HG02642 (cell line): Measurements from ENCODE around the gene NDST1.
"Not testable (repeated sequence)": the region's sequence is repeated elsewhere in the genome, so short reads cannot be mapped to it uniquely, and the experiment has no call there.

Experiments
- ATAC-seq: cut with Tn5 transposase; IDR thresholded peaks from one replicate; pipeline ENCODE4 v1.9.1; 2021; ENCODE audit warnings: mild to moderate bottlenecking; ENCODE audit not compliant: unreplicated experiment, poor library complexity

NDST1 gene

GRCh38 chr5:150507474-150508276 lies at the start of gene NDST1:
Gene NDST1 (plus strand): TSS chr5:150508131. CDS start chr5:150521255, 13,124 bp downstream.
- ATAC-seq, result no peak

- ATAC-seq, result peak; percentile 80
Observed at GRCh38 chr5:150458802-150459557, 49.0 kb upstream of the NDST1 start.

- no peak for ATAC-seq
Observed at GRCh38 chr5:150460781-150461180, 47.1 kb upstream of the NDST1 start.

GRCh38 chr5:150461231-150461630 lies 46.7 kb upstream of the NDST1 start:
- peak; percentile 72 for ATAC-seq

GRCh38 chr5:150464554-150465012 lies 43.3 kb upstream of the NDST1 start:
- no peak for ATAC-seq

DNA sequence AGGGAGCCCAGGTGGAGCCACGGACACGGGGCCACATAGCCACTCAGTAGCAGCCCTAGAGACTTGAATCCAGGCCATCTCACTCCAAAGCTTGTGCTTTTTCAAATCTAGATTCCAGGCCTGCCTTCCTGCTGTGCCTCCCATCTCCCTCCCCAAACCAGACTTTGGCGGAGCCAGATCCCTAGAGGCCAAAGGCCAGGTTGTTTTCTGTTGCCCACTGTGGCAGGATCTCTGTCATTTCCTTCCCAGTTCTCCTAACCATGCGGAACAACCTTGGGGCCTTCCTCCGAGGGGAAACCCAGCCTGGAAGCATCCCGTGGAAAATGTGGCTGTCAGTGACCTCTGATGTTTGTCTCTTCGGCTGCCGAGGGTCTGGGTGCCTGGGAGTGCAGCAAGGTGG lies 42.0 kb upstream of the NDST1 start:
- ATAC-seq, result no peak

DNA sequence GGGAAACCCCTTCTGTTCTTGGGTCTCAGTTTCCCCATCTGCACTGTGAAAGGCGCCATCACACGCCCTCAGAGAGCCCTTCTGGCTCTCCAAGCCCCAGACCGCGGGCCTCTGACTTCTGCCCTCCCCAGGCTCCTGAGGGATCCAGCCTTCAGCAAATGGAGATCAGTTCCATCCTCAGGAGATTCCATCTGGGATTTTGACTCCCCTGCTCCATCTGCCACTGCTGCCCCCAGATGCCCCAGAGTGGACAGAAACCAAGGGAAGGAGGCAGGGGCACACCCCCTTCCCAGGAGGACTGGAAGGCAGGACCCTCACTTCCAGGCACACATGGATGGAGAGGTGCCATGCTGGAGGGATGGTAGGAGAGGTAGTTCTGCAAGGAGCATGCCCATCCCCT lies 39.7 kb upstream of the NDST1 start:
- ATAC-seq, result no peak

DNA sequence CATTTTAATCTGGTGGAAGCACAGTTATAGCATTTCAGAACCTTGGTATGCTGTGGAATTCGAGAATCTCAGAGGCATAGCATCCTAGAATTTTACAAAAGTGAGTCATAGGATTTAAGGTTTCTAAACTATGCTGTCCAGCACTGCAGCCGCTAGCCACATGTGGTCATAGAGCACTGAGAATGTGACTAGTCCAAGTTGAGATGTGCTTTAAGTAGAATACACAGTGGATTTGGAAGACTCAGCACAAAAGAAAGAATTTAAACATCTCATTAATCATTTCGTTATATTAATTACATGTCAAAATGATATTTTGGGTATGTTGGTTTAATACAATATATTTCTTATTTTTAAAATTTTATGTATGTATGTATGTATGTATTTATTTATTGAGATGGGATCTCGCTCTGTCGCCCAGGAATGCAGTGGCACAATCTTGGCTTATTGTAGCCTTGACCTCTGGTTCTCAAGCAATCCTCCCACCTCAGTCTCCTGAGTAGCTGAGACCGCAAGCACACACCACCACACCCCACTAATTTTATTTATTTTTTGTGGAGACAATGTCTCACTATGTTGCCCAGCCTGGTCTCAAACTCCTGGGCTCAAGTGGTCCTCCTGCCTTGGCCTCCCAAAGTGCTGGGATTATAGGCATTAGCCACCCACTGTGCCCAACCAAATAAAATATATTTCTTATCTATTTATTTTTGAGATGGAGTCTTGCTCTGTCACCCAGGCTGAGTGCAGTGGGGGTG lies 38.0 kb upstream of the NDST1 start:
- ATAC-seq, result no peak

GRCh38 chr5:150473673-150474358 lies 34.1 kb upstream of the NDST1 start:
- no peak for ATAC-seq

DNA sequence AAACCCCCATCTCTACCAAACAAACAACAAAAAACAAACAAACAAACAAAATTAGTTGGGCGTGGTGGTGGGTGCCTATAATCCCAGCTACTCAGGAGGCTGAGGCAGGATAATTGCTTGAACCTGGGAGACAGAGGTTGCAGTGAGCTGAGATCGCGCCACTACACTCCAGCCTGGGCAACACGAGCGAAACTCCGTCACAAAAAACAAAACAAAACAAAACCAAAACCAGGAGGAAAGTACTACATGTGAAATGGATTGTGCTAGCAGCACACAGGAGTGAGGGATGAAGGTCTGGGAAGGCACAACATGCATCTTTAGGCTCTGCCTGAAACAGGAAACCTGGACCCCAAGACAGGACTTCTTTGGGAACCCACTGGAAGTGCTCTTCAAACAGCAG lies 31.4 kb upstream of the NDST1 start:
- ATAC-seq, result not testable (repeated sequence)

GRCh38 chr5:150479416-150479815 lies 28.5 kb upstream of the NDST1 start:
- no peak for ATAC-seq

GRCh38 chr5:150481708-150481965 lies 26.3 kb upstream of the NDST1 start:
- ATAC-seq, result no peak

- no peak for ATAC-seq
Observed at GRCh38 chr5:150481972-150482406, 25.9 kb upstream of the NDST1 start.

DNA sequence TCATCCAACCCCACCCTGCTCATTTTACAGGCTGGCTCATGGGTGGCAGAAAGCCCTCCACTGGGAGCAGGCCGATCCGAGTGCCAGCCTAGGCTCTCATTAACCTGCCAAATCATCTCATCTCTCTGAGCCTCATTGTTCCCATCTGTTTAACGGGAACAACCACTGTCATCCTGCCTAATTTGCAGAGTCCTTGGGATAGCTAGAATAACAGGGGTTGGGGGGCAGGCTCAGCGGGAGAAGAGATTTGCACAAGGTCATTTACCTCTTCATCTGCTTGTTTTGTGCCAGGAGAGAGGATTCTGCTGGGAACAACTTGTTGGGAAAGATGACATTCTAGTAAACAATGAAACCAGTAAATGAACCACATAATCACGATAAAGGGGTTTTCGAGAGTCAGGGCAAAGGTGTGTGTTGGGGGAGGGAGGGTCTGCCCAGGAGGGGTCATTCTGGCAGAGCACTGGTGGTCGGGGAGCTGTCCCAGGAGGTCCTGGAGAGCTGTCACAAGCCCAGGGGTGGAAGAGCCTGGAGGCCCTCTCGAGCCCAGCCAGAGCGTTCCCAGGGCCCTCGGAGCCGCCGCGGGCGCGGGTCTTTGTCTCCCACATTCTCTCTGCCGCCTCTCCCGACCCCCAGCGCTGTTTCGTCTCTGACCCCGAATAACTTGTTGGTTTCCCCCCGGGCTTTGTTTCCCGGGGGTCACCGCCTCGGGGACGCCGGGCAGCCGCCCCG lies 22.8 kb upstream of the NDST1 start:
- ATAC-seq, result no peak

DNA sequence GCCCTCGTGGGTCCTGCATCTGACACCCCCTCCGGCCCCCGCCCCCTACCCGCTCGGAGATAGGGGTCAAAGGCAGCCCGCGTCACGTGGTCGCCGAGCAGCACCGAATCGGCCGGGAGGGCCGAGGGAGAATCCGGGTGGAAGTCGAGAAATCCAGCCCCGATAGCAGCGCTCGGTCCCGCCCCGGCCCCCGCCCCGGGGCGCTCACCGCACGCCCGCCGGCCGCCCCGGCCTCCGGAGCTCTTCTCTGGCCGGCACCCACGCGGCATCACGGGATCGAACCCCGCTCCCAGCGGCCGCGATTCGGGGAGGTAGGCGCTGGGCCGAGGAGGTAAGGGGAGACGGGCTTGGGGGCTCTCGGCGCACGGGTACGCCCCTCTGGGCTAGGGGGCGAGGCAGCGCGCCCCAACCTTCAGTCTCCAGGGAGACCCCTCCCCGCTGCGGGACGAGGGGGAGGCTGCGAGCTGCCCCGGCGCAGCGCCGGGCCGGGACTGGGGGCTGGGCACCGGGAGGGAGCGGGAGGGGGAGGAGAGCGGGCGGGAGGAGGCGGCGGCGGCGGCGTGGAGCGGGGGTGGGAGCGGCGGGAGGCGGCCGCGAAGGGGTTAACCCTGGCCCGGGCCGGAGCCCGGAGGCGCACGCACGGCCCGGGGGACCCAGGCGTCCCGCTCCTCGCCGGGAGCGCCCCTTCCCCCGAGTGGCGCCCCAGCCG lies 22.1 kb upstream of the NDST1 start:
- peak; percentile 18 for ATAC-seq

DNA sequence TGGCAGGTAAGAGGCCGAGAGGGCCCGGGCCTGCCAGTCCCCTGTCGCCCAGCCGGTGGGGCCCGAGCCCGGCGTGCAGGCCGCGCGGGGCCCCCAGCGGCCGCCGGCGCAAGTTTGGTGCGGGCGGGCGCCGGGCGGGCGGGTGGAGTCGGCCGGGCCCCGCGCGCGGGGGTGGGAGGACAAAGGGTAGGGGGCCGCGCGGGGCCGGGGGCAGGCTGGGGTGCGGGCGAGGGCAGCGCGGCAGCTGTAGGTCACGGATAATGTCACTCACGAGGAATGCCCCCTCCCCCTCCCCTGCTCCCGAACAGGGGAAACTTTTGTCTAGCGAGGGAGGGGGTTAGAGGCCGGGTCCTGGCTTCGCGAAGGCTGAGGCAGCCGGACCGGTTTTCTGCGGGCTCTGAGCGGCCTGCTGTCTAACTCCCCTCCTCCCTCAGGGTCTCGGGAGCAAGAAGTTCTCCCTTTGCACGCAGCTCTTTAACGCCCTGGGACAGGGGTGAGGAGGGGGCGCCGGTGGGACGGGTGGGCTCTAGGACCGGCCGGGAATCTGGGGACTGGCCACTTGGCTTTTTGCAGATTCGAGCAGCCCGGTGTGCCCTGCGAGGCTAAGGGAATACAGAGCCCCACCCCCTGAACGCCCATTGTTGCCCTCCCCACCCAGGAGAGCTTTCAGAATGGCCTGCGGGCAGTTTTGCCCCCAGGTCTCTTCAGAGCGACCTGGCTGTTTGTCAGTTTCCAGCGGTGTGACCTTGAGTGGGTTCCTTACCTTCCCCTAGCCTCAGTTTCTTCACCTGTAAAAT lies 21.3 kb upstream of the NDST1 start:
- peak; percentile 31 for ATAC-seq

DNA sequence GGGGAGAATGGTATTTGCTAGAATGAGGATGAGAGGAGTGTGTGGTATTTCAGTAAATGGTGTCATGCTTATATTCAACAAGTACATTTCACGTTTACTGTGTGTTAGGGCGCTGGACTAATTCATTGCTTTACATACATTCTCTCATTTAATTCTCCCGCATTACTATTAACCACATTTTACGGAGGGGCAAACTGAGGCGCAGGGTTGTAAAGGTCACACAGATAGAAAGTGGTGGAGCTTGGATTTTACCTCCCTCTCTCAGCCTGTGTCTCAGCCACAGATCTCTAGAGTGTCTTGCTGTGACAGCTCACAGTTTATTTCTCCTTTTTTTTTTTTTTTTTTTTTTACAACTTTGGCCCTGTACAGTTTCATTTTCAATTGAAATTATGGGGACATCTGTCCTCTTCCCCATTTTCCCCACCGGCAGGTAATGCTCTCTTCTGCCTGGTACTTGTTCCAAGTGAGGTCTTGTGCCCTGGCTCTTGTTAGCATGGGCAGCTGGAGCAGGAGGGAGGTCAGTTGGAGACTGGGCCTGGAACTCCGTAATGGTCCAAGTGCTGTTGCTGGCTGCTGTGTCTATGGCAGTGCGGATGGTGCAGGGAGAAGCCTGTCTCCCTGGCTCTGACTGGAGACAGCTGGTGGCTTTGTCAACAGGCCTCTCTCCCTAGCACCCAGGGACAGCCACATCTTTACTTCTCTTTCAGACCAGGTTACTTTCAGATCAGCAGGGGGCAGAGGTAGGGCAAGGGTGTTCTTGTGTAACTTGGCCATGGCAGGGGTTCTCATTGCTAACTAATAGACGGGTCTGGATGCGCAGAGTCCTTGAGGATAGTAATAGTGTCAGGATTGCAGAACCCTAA lies 20.5 kb upstream of the NDST1 start:
- no peak for ATAC-seq
